NCI-H345 treated with DMSO at 0.1 percent for 48 hours (cell line): ENCODE results near the gene ARNT2.

Experiments used
- DNase-seq: peaks from one replicate; lab custom pipeline; 2025; ENCODE audit not compliant: unreplicated experiment; lab: John Stamatoyannopoulos, UW

ARNT2 gene

DNA sequence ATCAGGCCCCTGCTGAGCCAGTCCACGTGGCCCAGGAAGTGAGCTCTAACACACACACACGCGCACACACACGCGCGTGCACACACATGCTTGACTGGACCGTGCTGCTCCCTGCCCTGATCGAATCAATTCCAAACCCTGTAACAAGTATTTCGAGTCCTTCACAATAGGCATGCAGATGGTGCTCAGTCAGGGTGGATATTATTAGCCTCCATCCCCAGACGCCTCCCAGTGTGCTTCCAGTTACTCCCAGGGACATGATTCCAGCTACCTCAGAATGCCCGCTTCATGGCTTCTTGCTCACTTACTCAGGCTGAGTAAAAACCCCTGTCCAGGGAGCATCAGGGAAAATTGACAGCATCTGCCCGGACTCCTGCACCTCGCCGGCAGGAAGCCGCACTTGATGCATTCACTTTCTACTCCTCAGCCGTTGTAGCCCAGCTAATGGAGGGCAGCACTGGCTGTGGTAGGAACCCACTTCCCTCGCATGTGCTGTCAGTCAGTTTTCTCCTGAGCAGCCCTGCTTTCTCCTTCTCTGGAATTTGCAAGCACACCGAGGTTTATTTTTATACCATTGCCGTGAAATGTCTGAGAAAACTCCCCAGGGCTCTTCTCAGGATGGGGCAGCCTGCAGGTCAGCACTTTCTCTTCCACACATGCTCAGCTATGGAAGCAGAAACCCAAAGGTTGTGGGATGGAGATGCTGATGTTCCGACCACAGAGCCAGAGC is 164.9 kb downstream of the ARNT2 start:
- no peak for DNase-seq

DNA sequence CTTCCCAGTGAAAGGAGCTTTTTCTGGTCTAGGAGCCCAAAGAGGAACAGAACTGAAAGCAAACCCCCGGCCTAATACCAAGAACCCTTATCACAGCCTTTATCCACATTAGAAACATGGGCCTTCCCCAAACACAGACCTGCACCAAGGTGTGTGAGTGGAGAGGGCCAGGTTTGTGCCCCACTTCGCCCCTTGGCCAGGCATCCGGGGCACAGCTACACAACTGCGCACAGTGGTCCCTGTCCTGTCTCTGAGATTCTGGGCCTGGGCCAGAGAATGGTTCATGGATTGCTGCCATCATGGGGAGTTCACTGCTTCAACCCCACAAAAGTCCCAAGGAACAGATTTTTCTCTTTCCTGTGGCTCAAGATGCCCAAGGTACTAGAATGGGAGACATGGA is 165.5 kb downstream of the ARNT2 start:
- DNase-seq, result no peak

DNA sequence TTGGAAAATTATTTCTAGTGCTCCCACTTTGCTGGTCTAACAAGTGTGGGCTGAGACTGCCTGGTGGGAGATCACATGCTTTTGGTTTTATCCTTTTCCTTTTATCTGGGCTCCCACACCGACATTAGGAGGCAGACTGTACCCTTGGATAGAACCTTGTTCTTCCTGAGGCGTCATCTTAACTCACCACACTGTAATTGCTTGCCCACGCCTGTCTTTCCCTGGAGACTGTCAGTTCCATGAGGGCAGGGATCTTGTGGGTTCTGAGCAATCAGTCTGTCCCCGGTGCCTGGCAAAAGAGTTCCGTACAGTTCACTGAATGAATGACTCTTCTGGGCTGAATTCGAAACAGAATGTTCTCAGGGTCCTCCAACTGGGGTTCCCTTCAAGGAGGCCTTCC is 166.4 kb downstream of the ARNT2 start:
- no peak for DNase-seq

DNA sequence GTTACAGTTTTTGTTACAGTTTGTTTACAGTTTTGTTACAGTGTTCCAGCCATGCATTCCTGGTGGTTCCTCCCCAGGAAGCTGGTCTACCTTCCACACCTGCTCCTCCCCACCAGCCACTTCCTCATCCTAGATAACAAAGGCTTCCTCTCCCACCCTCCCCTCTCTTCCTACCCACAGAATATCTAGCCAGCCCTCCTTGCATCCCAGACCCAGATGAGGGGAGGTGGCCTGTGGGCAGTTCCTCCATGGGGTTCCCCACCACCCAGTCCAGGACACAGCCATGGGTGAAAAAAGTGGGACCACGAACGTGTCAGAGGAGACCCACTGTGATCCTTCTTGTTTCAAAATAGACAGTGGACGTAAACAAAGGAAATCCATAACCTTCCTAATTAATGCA is 168.2 kb downstream of the ARNT2 start:
- no peak for DNase-seq

DNA sequence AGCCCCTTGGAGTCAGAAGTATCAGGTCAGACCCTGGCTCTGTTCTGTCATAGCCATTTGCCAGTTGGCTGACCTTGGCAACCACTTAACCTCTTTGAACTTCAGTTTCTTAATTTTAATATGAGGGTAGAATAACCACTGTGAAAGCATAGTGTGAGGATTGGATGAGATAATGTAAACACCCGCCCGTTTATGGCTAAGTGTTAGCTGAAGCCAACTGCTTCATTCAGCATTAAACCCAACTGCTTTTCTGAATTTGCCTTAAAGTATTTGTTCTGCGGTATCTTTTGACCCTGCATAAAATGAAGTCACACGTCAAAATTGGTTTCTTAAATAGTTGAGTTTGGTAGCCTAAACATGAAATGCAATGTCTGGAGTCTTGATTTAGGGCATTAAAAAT is 169.4 kb downstream of the ARNT2 start:
- no peak for DNase-seq

DNA sequence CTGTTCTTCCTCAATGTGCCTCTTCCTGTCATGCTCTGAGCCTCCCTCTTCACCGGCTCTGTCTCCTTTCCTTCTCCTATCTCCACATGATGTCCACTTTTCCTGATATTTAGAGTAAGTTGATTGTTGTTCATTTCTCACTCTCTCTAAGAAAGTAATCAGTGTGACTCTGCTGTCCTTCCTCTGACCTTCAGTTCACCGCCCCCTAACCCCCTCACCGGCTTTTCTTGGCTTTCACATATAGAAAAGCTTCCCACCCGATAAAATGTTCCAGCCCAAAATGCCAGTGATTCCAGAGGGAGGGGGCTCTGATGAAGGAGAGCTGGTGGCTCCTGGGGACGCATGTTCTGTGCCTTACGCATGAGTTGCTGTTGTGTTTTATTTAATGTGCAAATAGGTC is 170.4 kb downstream of the ARNT2 start:
- DNase-seq, result no peak

DNA sequence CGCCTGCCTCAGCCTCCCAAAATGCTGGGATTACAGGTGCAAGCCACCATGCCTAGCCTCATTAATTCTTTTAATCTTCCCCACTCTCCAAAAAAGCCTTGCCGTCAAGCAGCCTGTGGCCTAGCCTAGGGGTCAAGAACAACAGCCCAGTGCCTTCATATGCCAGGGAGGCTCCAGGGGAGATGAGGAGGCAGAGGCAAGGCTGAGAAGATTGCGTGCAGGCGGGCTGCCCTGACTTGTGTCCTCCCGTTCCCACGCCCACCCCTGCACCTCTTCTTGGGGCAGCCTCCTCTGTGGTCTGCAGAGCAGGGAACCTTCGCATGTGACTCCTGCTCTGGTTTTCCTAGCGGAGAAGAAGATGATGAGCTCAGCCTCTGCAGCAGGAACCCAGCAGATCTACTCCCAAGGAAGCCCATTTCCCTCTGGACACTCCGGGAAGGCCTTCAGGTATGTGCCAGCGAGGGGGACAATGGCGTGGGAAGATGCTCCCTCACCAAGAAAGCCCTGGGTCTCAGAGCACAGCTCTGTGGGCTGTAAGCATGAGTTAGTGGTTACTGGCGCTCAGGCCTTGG is 172.4 kb downstream of the ARNT2 start:
- no peak for DNase-seq

DNA sequence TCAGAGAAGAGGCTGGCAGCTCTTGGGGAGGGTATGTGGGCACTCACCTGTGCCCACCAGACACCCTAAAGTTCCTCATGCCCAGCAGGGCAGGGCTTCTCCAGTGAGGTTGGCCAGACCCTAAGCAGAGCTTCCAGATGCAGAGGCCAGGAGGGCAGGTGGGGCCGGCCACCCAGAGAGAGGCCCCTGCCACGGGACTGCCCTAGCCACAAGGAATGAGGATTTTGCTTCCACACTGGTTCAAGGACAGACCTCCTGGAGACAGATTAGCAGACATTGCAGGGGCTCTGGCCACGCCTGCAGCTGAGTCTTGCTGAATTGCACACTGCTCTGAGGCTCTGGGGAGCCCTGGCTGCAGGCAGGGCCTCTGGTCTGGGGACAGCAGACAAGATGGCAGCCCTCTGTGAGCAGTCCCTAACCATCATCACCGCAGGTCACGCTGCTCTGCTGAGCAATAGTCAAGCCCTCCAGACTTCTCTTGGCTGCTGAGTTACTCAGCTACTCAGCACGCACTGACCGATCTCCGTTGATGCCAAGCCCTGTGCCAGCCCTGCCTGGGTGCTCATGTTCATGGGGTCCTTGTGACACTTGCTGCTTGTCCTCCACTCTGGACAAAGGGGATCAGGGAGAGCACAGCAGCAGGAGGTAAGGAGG is 173.5 kb downstream of the ARNT2 start:
- DNase-seq, result no peak

DNA sequence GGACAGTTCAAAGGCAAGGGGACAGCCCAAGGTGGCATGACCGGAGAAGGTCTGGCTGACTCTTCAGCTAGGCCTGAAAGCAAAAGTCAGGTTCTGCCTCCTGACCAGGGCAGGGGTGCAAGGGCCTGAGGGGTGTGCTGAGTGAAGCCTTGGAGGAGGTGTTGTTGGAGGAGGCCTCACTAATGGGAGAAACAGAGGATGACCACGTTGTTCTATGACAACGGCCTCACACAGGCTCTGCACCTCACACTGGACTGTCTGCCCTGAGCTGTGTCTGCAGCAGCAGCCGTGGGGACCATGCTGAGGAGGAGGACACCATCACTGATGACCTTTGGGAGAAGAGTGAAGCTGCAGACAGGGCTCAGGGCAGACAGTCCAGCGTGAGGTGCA is 174.0 kb downstream of the ARNT2 start:
- no peak for DNase-seq

DNA sequence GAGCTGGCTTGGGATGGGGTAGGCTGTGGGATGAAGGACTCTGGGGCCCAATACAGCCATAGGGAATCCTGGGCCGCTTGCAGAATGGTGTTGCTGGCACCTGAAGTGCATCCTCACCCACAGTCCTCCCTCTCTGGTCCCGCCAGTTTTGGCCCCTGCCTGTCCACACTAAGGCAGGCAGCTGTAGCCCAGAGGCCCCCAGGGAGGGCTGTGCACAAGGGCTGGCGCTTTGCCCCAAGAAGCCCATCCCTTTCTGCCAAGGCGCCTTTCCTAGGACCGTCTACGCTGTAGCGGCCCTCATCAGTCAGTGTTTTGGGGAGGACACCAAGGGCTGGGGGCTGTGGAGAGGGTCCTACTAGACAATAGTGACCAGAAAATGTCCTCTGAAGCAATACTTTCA is 174.7 kb downstream of the ARNT2 start:
- no peak for DNase-seq

DNA sequence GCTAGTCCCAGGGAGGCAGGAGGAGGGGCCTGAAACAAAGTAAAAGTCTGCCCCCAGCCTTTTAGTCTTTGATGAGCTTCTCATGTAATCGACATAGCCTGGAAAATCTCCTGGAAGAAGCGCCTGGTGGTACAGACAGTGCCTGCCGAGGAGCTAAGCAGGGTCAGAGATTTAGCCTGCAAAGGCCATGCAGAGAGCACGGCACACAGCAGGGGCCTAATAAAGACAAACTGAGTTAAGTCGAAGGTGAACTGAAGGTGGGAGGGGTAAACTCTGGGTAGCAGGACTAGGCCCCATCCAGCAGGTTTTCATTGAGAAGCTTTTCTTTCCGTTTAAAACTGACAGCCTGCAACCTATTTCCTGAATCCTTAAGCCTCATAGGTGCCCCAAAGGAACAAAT is 175.4 kb downstream of the ARNT2 start:
- no peak for DNase-seq

DNA sequence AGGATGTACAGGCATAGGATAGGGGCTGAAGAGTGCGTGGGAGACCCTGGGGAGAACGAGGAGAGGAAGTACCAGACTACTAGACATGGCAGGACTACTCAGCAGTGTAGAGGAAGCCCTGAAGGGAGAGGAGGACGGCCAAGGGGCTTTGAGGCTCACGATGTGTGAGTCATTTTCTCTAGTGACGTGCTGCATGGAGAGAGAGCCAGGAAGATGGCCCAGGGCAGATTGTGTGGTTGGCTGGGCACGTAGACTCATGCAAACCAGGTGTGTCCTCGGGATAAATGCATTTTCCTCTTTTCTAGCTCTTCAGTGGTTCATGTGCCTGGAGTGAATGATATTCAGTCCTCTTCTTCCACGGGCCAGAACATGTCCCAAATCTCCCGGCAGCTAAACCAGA is 175.9 kb downstream of the ARNT2 start:
- no peak for DNase-seq

DNA sequence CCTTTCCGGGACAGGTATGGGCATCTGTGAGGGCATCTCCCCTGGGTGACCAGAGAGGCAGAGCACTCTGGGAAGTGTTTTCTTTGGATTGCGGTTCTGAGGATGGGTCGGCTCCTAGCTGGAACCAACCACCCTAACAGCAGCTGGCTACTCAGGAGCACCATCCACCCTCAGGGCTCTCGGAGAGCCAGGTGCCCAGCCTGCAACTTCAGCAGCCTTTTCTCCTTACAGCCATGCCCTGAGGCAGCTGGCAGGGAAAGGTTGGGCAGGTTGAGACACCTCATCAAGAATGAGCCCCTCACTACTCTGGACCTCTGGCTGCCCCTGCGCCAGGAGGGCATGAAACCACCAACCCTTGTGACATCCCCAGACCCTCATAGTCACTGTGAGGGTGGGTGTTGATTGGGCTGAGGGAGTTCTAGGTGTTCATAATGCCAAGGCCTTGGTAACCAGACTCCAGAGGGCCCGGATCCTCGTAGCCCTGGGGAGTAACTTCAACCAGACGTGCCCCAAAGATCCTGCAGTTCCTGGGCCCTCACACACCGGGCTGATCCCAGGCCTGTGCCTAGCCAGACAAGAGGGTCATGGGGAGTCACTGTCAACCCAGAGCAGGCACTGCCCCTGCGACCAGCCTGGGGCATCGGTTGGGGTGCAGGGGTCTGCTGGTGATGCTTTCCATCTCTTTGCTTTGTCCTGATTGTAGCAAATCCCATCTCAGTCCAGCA is 176.5 kb downstream of the ARNT2 start:
- DNase-seq, result no peak

DNA sequence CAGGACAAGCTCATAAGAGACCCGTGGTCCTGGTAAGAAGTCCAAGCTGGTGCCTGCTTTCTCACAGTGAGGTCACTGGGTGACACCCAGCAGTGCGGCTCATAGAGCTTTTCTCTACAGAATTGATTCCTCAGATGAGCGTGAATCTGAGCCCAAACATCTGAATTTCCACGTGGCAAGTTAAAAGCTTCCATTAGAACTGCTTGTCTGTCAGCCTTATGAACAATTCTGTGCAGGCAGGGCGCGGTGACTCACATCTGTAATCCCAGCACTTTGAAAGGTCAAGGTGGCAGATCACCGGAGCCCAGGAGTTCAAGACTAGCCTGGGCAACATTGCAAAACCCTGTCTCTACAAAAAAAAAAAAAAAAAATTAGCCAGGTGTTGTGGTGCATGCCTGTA is 177.8 kb downstream of the ARNT2 start:
- DNase-seq, result no peak

DNA sequence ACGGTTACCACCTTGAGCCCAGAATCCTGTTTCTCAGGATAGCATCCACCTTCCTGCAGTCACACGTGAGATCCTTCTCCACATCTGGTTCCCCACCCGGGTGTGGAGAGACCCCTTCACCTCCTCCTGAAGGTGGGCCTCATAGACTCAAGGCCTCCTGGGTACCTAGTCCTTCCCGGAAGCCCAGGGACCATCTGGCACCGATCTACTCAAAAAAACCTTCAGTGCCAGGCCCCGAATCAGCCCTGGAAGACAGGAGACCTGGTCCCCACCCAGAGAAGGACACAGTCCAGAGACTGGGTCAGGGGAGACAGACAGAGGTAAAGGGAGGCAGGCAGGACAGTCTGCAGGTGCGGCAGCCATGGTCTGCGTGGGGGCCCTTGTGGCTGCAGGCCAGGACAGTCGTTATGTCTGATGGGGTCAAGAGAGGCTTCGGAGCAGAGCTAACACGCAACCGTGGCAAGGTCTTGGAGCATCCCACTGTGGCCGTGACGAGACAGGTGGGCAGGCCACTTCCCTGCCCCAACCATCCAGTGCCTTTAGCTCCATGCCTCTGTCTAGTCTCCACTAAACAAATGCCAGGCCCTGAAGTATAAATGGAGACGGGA is 178.7 kb downstream of the ARNT2 start:
- no peak for DNase-seq

DNA sequence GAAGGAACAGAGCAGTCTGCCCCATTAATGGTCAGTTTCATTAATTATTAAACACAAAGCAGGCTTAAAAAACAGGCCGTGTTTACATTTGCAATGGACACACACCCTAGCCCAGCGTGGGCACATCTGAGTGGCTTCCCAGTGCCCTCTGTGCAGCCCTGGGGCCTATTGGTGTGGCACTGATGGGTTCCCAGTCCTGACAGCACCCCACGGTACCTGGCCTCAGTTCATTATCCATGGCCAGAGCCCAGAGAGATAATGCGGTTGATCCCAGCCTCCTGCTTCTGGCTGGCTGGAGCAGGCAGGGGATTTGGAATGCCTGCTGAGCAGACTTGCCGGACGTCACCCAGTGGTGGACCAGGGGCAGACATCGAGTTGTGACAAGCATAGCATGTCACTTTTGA is 180.4 kb downstream of the ARNT2 start:
- no peak for DNase-seq

DNA sequence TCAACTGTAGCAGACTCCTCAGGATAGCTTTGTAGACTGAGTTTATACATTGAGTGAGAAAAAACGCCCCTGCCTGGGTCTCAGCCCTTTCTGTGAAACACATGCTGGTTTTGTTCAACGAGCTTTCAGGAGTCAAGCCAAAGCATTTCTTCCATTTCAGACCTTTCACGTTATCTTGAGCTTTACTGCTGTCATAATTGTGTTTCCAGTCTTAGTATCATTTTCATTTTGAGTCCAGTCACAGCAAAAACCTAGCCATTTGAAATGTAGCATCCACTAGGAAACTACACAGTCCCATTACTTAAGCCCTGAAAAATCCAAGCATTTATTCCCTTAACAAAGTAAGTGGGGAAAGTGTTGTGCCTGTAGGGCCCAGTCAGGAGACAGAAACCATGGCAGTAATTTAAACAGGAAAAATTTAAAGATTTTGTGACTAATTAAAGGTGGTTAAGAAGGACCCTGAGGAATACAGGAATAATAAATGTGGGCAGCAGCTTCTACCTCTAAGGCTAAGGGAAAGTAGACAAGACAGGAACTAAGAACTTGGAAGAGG is 180.9 kb downstream of the ARNT2 start:
- DNase-seq, result no peak

DNA sequence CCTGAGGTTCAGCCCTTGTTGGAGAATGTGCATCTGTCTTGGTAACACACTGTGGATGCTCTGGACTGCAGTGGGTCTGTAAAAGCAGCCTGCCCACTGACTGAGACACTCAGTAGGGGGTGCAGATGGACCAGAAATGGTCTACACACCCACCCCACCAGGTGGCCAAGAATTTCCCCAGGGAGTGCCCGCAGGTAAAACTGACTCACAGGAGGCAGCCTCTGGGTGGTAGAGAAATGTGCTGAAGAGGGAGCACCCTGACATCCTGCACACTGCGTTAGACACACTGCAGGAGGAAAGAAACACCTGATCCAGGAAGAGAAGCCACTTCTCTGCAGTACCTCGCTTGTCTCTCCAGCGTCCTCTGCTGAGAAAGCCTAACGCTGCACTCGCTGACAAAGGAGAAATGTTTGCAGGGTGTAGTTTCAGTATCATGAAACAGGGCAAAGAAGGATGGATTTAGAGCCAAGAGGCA is 181.4 kb downstream of the ARNT2 start:
- no peak for DNase-seq

DNA sequence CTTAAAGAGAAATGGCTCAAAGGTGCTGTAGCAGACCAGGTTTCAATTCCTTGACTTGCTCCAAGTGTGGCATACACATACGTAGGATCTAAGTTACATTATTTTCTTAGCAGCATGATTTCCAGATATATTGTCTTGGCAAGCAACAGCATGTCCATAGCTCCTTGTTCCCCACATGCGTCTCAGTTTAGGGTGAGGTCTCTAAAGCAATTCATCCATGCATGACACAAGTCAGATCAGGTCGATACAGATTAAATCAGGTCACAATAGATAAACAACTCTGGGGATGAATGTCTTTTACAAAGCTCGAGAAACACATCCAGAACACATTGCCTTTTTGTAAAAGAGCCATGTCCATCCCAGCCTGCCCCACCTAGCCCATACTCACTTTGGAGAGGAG is 182.0 kb downstream of the ARNT2 start:
- no peak for DNase-seq

DNA sequence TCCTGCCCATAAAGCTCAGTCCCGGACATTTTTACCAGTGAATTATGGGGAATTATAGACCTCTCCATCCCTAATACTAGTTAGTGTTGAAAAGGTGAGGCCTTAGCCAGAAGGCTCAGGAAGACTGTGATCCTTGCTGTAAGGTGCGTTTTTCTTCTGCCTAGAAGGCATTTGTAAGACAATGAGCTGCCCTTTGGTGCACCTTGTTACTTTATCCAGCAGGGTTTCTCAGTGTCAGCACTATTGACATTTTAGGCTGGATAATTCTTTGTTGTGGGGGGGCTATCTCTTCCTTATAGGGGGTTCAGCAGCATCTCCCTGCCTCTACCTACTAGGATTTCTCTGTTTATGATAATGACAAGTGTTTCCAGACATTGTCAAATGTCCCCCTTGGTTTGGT is 182.8 kb downstream of the ARNT2 start:
- no peak for DNase-seq

DNA sequence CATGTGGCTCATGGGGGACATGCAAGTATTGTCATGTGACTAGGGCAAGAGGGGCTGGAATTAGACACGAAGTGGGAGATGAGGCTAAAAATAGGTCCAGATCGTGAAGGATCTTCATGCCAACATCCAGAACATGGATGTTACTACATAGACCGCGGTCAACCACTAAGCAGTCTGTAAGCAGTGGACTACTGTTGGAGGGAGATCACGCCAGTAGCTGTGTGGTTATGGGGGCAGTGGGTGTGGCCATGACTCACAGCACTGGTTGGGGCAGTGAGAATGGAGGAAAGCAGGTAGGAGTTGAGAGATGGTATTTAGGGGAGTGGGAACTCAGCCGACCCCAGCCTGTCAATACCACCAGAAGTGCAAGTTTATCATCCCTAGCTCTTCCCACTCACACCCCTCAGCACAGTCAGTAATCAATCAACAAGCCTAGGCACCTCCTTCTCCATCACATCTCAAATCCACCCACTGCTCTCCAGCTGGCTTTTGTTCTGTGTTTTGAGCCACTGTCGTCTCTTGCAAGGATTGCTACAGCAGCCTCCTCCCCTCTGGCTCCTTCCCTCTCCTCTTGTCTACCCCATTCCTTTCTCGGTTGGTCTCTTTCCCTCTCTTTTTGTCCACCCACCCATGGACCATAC is 183.8 kb downstream of the ARNT2 start:
- DNase-seq, result no peak
